GM12865 (cell line): Measurements from ENCODE around the gene FAM171A1.
A peak's percentile ranks its signal among the peaks of the same experiment; 100 is the strongest.
"Not testable (repeated sequence)": the region's sequence is repeated elsewhere in the genome, so short reads cannot be mapped to it uniquely, and the experiment has no call there.

Experiments
- DNase-seq: peaks from one replicate; pipeline ENCODE4 v3.0.0; 2010; ENCODE audit warnings: low read depth
- H3K4me3 ChIP-seq: 2 replicates; pipeline ENCODE4 v1.5.1; 2011; ENCODE audit warnings: mild to moderate bottlenecking, low read depth, low read length, control low read depth
- CTCF ChIP-seq: IDR thresholded peaks from 2 replicates; pipeline ENCODE4 v1.5.1; 2011; ENCODE audit warnings: low read length, control low read depth, low read depth, inconsistent platforms; ENCODE audit not compliant: insufficient read depth; ENCODE audit errors: missing control alignments

The FAM171A1 gene

GRCh38 chr10:15370856-15371701 is at the start of gene FAM171A1:
FAM171A1 (minus strand) TSS chr10:15371289; CDS start chr10:15371052, 237 bp downstream.
- peak; percentile 64 for DNase-seq
- H3K4me3 ChIP-seq: peak within 1 kb of the TSS; percentile 54
- TF ChIP-seq CTCF: peak; percentile 29

- no peak for DNase-seq
- H3K4me3 ChIP-seq: no peak overlapping the region
- no peak for TF ChIP-seq CTCF
These were observed 49.8 kb upstream of the FAM171A1 start for GRCh38 chr10:15420858-15421257.

DNA sequence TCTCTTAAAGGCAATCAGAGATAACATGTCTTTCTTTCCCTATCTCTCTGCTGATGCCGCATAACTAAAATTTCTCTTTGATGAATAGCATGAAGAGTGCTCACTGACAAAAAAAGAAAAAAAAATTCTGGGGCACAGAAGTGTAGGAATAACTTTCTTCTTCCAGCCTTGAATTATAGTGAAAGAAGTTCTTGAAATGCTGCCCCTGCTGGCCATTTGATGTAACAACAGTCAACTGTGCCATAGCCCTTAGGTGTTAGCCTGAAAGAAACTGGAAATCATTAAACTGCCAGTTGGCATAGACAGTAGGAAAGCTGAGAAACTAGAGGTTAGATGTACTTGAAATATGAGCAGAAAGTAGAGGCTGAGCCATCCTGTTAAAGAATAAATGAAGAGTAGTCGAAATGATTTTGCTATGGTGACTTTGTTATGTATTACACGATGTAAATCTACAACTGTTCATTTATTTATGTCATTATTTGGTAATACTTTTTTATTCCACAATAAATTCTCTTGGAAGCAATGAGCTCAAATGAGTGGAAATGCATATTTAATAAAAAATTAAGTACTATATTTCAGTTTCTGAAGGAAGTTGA is 48.3 kb upstream of the FAM171A1 start:
- DNase-seq: peak; percentile 39
- TF ChIP-seq CTCF: peak; percentile 75
- H3K4me3 ChIP-seq: no peak overlapping the region

DNA sequence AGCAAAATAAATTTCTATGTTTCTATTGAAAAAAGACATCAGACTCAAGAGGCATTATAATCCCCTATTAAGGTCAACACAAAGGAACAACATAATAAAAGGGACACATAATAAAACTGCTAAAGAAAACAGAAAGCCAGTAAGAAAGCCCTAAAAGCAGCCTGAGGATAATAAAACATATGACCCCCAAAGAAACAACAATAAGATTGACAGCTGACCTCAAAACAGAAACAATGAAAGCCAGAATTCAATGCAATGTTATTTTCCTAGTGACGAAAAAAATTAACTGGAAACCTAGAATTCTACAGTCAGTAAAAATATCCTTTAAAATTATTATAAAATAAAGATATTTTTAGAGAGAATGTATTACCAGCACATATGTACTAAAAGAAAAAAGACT is 44.9 kb upstream of the FAM171A1 start:
- no peak for TF ChIP-seq CTCF
- no peak overlapping the region for H3K4me3 ChIP-seq
- no peak for DNase-seq

GRCh38 chr10:15411010-15411409 is 39.9 kb upstream of the FAM171A1 start:
- no peak overlapping the region for H3K4me3 ChIP-seq
- TF ChIP-seq CTCF: no peak
- DNase-seq: no peak

DNA sequence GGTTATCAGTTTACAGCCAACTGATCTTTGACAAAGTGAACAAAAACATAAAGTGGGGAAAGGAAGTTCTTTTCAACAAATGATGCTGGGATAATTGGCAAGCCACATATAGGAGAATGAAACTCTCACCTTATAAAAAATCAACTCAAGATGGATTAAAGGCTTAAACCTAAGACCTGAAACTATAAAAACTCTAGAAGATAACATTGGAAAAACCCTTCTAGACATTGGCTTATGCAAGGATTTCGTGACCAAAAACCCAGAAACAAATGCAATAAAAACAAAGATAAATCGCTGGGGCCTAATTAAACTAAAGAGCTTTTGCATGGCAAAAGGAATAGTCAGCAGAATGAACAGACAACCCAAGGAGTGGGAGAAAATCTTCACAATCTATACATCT is 38.3 kb upstream of the FAM171A1 start:
- not testable (repeated sequence) for H3K4me3 ChIP-seq, DNase-seq

GRCh38 chr10:15408557-15408956 is 37.5 kb upstream of the FAM171A1 start:
- no peak overlapping the region for H3K4me3 ChIP-seq
- no peak for TF ChIP-seq CTCF
- DNase-seq: no peak
